A549 (cell line): Measurements from ENCODE around the gene BANP.

Source experiments
- CTCF ChIP-seq: fragments of >200 bp; sonication (Bioruptor Twin); formaldehyde crosslinking; IDR thresholded peaks from 3 replicates; pipeline ENCODE4 v1.5.1; 2016
- EP300 ChIP-seq, 2 experiments: fragments of >200 bp; sonication (Bioruptor Twin); formaldehyde crosslinking; IDR thresholded peaks; 2 replicates in 1 of 2; 3 replicates in 1 of 2; pipeline ENCODE4 v1.6.1; 2016 to 2017
- JUNB ChIP-seq: fragments of >200 bp; sonication (Bioruptor Twin); formaldehyde crosslinking; IDR thresholded peaks from 2 replicates; pipeline ENCODE4 v1.6.1; 2016
- MYC ChIP-seq: IDR thresholded peaks from 2 replicates; pipeline ENCODE4 v1.6.1; 2012; ENCODE audit warnings: mild to moderate bottlenecking, inconsistent platforms, low read length, improper control_type of control experiment, borderline replicate concordance
- PBX3 ChIP-seq: IDR thresholded peaks from 2 replicates; pipeline ENCODE4 v1.6.1; 2012
- POLR2A ChIP-seq: IDR thresholded peaks from 2 replicates; pipeline ENCODE4 v1.6.1; 2012; ENCODE audit warnings: mild to moderate bottlenecking, low read length
- RFX5 ChIP-seq: fragments of 450-650 bp; IDR thresholded peaks from 2 replicates; pipeline ENCODE4 v1.7.1; 2014; ENCODE audit warnings: antibody characterized with exemption, mild to moderate bottlenecking, moderate library complexity
- SREBF2 ChIP-seq: fragments of 450-650 bp; IDR thresholded peaks from 2 replicates; pipeline ENCODE4 v1.6.1; 2014; ENCODE audit warnings: mild to moderate bottlenecking, moderate library complexity
- ZSCAN20 ChIP-seq: fragments of 250-450 bp; sonication (Bioruptor Pico); IDR thresholded peaks from 2 replicates; pipeline ENCODE4 v1.8.0; 2022; ENCODE audit warnings: mild to moderate bottlenecking, moderate library complexity

DNA sequence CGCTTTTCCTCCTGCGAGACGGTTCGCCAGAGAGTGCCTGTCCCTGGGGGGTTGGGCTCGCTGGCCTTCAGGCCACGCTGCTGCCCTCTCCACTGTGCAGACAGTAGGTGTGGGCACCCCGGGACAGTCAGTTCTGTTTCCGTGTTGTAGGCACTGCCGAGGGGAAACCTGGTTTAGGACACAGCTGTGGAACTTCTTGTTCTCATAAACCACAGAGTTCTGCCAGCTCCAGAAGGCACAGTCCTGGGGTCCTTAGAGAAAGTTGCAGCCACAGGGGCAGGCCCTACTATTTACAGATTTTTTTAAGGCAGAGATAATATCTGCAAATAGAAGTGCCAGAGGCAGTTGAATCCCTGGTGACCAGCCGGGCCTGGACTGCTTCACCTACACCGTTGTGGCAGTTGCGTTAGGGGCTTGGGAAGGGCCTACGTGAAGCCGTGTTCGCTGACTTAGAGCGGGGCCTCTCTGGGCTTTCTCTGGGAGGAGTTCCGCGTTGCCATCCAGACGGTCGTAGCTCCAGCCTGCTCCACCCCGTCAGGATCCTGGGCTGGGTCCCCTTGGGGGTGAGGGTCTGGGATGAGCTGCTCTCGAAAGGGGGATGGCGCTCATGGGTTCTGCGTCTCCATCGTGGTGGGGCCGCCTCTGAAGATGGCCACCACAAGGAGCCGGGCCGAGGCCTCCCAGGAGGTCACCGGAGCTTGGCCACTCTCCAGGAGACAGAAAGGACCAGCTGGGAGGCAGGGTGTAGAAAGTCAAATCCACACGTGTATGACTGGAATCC is 126.3 kb downstream of the BANP start:
- TF ChIP-seq CTCF (no peak), POLR2A (no peak), MYC (no peak), PBX3 (no peak), SREBF2 (no peak), EP300 (IDR thresholded peaks at IDR 0.05) (no peak), RFX5 (no peak), JUNB (no peak), ZSCAN20 (CRISPR knock-in tag) (no peak)
